GM20431 (cell line): ENCODE measurements around the gene CDC42.

ENCODE experiments used
- in situ Hi-C: fragments of 300-500 bp; cut with MseI, MboI; formaldehyde crosslinking; loops from one replicate; pipeline ENCODE4 v1.15.0; 2020; ENCODE audit warnings: low sequenced_read_pairs; ENCODE audit not compliant: unreplicated experiment

Gene CDC42

GRCh38 chr1:22104865-22105437, 52.4 kb downstream of the CDC42 start:
- in situ Hi-C loops, result no loop called here

- in situ Hi-C loops, result no loop called here
Observed at GRCh38 chr1:22105611-22106207, 53.2 kb downstream of the CDC42 start.

- in situ Hi-C loops, result no loop called here
Observed at GRCh38 chr1:22107126-22107525, 54.6 kb downstream of the CDC42 start.

GRCh38 chr1:22108339-22109105, 56.0 kb downstream of the CDC42 start:
- in situ Hi-C loops, result no loop called here

- in situ Hi-C loops, result no loop called here
Observed at GRCh38 chr1:22110016-22110415, 57.5 kb downstream of the CDC42 start.

GRCh38 chr1:22111115-22111514, 58.6 kb downstream of the CDC42 start:
- in situ Hi-C loops, result no loop called here

GRCh38 chr1:22111620-22112019, 59.1 kb downstream of the CDC42 start:
- in situ Hi-C loops, result no loop called here

GRCh38 chr1:22112554-22112953, 60.0 kb downstream of the CDC42 start:
- in situ Hi-C loops, result no loop called here

GRCh38 chr1:22114083-22115012, 61.8 kb downstream of the CDC42 start:
- in situ Hi-C loops, result no loop called here

- in situ Hi-C loops, result no loop called here
Observed at GRCh38 chr1:22115286-22115685, 62.8 kb downstream of the CDC42 start.

GRCh38 chr1:22117238-22117637, 64.7 kb downstream of the CDC42 start:
- in situ Hi-C loops, result no loop called here

GRCh38 chr1:22117851-22118250, 65.3 kb downstream of the CDC42 start:
- in situ Hi-C loops, result no loop called here

GRCh38 chr1:22118291-22118992, 65.9 kb downstream of the CDC42 start:
- in situ Hi-C loops, result no loop called here

- in situ Hi-C loops, result no loop called here
Observed at GRCh38 chr1:22119626-22120468, 67.3 kb downstream of the CDC42 start.

- in situ Hi-C loops, result no loop called here
Observed at GRCh38 chr1:22120469-22120790, 67.9 kb downstream of the CDC42 start.

- in situ Hi-C loops, result no loop called here
Observed at GRCh38 chr1:22121421-22121911, 69.0 kb downstream of the CDC42 start.

- in situ Hi-C loops, result no loop called here
Observed at GRCh38 chr1:22122273-22123070, 70.0 kb downstream of the CDC42 start.

GRCh38 chr1:22123071-22123390, 70.5 kb downstream of the CDC42 start:
- in situ Hi-C loops, result no loop called here
